ENCODE results near the gene TEX2. TPM values are rescaled to one million over a fixed set of nuclear protein-coding genes. Genes with fewer than 3 reads are reported as not detected.
A peak's percentile ranks its signal among the peaks of the same experiment; 100 is the strongest.
"Not testable (repeated sequence)": the region's sequence is repeated elsewhere in the genome, so short reads cannot be mapped to it uniquely, and the experiment has no call there.

The TEX2 gene
- total and polyA plus RNA-seq, 2 experiments from 2014 or later, result 27.9 to 37.7 TPM

GRCh38 chr17:64188088-64188487 lies 75.0 kb downstream of the TEX2 start:
- Histone ChIP-seq H3K4me3 (no peak overlapping the region), H3K9me2 (replicated peaks; ENCODE audit: insufficient read depth) (no peaks in the 10 kb centered on the region), H3K79me2 (no peaks in the 10 kb centered on the region), H4K20me1 (ENCODE audit: insufficient read depth, poor library complexity, severe bottlenecking) (no peaks in the 10 kb centered on the region), H3K4me1 (ENCODE audit: insufficient read depth) (peaks cover 19% of the 10 kb centered on the region), H3K36me3 (replicated peaks; ENCODE audit: insufficient read depth, low read depth) (no peaks in the 10 kb centered on the region), H3K4me2 (no peak overlapping the region), H3K9me3 (ENCODE audit: low read depth) (no peaks in the 10 kb centered on the region), H3K27me3 (no peaks in the 10 kb centered on the region), H2AFZ (no peak overlapping the region), H3K27ac (no peak overlapping the region)
- WGBS (ENCODE audit: low lambda C conversion rate, missing lambda C conversion rate), result 91% methylated on average over 15 of the region's 15 CpGs
- TF ChIP-seq CTCF (IDR thresholded peaks at IDR 0.05; ENCODE audit: poor library complexity), result no peak
- no peak for TF ChIP-seq EZH2phosphoT487 (IDR thresholded peaks at IDR 0.05; ENCODE audit: low read depth, severe bottlenecking, unreplicated experiment)
- TF ChIP-seq EZH2 (IDR thresholded peaks at IDR 0.05; ENCODE audit: borderline replicate concordance), result no peak
- DNase-seq (ENCODE audit: low spot score), result no peak

- Histone ChIP-seq H3K9me3 (ENCODE audit: low read depth) (no peaks in the 10 kb centered on the region), H3K79me2 (no peaks in the 10 kb centered on the region), H3K27me3 (no peaks in the 10 kb centered on the region), H3K4me3 (no peak overlapping the region), H3K36me3 (replicated peaks; ENCODE audit: insufficient read depth, low read depth) (no peaks in the 10 kb centered on the region), H2AFZ (no peak overlapping the region), H3K4me1 (ENCODE audit: insufficient read depth) (peaks cover 19% of the 10 kb centered on the region), H3K4me2 (no peak overlapping the region), H3K9me2 (replicated peaks; ENCODE audit: insufficient read depth) (no peaks in the 10 kb centered on the region), H4K20me1 (ENCODE audit: insufficient read depth, poor library complexity, severe bottlenecking) (no peaks in the 10 kb centered on the region), H3K27ac (peak overlapping the region; percentile 79)
- DNase-seq (ENCODE audit: low spot score), result peak; percentile 56
- 58% methylated on average over 11 of the region's 11 CpGs for WGBS (ENCODE audit: low lambda C conversion rate, missing lambda C conversion rate)
- TF ChIP-seq EZH2phosphoT487 (IDR thresholded peaks at IDR 0.05; ENCODE audit: low read depth, severe bottlenecking, unreplicated experiment), result no peak
- no peak for TF ChIP-seq EZH2 (IDR thresholded peaks at IDR 0.05; ENCODE audit: borderline replicate concordance)
- no peak for TF ChIP-seq CTCF (IDR thresholded peaks at IDR 0.05; ENCODE audit: poor library complexity)
These were observed 75.8 kb downstream of the TEX2 start for GRCh38 chr17:64187093-64187895.

GRCh38 chr17:64186171-64187092 lies 76.6 kb downstream of the TEX2 start:
- Histone ChIP-seq H2AFZ (no peak overlapping the region), H3K27me3 (no peaks in the 10 kb centered on the region), H3K9me2 (replicated peaks; ENCODE audit: insufficient read depth) (no peaks in the 10 kb centered on the region), H3K27ac (peak overlapping the region; percentile 47), H4K20me1 (ENCODE audit: insufficient read depth, poor library complexity, severe bottlenecking) (no peaks in the 10 kb centered on the region), H3K79me2 (no peaks in the 10 kb centered on the region), H3K9me3 (ENCODE audit: low read depth) (no peaks in the 10 kb centered on the region), H3K4me2 (no peak overlapping the region), H3K36me3 (replicated peaks; ENCODE audit: insufficient read depth, low read depth) (no peaks in the 10 kb centered on the region), H3K4me1 (ENCODE audit: insufficient read depth) (peaks cover 19% of the 10 kb centered on the region), H3K4me3 (no peak overlapping the region)
- TF ChIP-seq EZH2phosphoT487 (IDR thresholded peaks at IDR 0.05; ENCODE audit: low read depth, severe bottlenecking, unreplicated experiment), result no peak
- no peak for TF ChIP-seq CTCF (IDR thresholded peaks at IDR 0.05; ENCODE audit: poor library complexity)
- no peak for TF ChIP-seq EZH2 (IDR thresholded peaks at IDR 0.05; ENCODE audit: borderline replicate concordance)
- WGBS (ENCODE audit: low lambda C conversion rate, missing lambda C conversion rate), result 84% methylated on average over 12 of the region's 12 CpGs
- DNase-seq (ENCODE audit: low spot score), result no peak

GRCh38 chr17:64185557-64185956 lies 77.5 kb downstream of the TEX2 start:
- not testable (repeated sequence) for H3K4me2 ChIP-seq; H3K79me2 ChIP-seq; H3K9me2 ChIP-seq (replicated peaks; ENCODE audit: insufficient read depth); H3K27ac ChIP-seq; H4K20me1 ChIP-seq (ENCODE audit: insufficient read depth, poor library complexity, severe bottlenecking); H3K4me3 ChIP-seq; H3K9me3 ChIP-seq (ENCODE audit: low read depth); H2AFZ ChIP-seq; DNase-seq (ENCODE audit: low spot score); H3K36me3 ChIP-seq (replicated peaks; ENCODE audit: insufficient read depth, low read depth); H3K27me3 ChIP-seq
- 73% methylated on average over 9 of the region's 9 CpGs for WGBS (ENCODE audit: low lambda C conversion rate, missing lambda C conversion rate)
- H3K4me1 ChIP-seq (ENCODE audit: insufficient read depth), result peaks cover 19% of the 10 kb centered on the region
